DND-41 (cell line): Measurements from ENCODE around the gene DIRAS3.

ENCODE experiments used
- EZH2 ChIP-seq: IDR thresholded peaks from 3 replicates; pipeline ENCODE4 v1.6.1; 2012; ENCODE audit warnings: borderline replicate concordance, low read depth, mild to moderate bottlenecking, moderate library complexity, low read length, inconsistent platforms; ENCODE audit not compliant: severe bottlenecking
- TF ChIP-seq, protein P1 (sequence below): IDR thresholded peaks from 2 replicates; pipeline ENCODE4 v1.5.1; 2012; ENCODE audit warnings: borderline replicate concordance, low read length, moderate library complexity, mild to moderate bottlenecking; ENCODE audit not compliant: poor library complexity, severe bottlenecking; ENCODE audit errors: extremely low read depth

DNA sequence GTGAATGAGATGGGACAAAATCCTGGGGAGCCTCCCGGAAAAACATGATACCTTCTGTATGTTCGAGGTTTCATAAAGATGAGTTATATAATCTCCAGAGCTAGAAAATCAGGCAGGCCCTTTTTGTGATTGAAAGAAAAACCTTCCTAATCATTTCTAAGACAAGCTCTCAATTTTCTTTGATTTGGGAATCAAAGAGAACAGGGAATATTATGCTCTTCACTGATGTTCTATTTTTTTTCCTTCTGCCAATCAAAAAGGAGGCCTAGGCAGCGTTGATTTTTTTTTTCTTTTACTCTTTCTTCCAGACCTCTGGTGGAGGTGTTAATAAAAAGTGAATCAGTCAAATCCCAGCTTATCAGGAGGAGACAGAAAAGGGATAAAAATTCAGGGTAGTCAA is 34.5 kb downstream of the DIRAS3 start:
- TF ChIP-seq, protein P1, sequence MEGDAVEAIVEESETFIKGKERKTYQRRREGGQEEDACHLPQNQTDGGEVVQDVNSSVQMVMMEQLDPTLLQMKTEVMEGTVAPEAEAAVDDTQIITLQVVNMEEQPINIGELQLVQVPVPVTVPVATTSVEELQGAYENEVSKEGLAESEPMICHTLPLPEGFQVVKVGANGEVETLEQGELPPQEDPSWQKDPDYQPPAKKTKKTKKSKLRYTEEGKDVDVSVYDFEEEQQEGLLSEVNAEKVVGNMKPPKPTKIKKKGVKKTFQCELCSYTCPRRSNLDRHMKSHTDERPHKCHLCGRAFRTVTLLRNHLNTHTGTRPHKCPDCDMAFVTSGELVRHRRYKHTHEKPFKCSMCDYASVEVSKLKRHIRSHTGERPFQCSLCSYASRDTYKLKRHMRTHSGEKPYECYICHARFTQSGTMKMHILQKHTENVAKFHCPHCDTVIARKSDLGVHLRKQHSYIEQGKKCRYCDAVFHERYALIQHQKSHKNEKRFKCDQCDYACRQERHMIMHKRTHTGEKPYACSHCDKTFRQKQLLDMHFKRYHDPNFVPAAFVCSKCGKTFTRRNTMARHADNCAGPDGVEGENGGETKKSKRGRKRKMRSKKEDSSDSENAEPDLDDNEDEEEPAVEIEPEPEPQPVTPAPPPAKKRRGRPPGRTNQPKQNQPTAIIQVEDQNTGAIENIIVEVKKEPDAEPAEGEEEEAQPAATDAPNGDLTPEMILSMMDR: no peak
- TF ChIP-seq EZH2: no peak
